ENCODE results near the gene PGLYRP4. TPM values are rescaled to one million over a fixed set of nuclear protein-coding genes. Genes with fewer than 3 reads are reported as not detected.

The PGLYRP4 gene
- total and polyA plus RNA-seq, 7 donors: not detected

DNA sequence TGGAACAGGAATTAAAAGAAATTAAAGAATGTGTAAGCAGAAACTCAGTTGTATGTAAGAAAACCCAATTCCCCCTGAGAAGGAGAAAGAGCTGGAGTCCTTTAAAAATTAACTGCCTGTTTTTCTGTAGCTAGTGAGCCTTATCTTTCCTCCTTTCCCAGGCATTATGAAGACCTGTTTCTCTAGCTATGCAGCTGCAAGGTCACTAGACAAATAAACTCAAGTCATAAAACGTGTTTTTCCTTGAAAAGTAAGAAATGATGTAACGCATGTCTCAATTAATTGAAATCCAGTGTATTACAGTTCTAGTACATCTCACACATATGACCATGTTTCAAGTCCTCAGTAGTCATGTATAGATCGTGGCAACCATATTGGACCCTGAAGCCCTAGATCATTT lies 21.5 kb upstream of the PGLYRP4 start:
- no peak for ATAC-seq
- no peak for DNase-seq
- 75 to 83% (median 75%) methylated on average over 3 of the region's 3 CpGs for WGBS, 3 donors
- H3K27ac ChIP-seq: no peak overlapping the region
- no peaks in the 10 kb centered on the region for H3K4me1 ChIP-seq
- TF ChIP-seq, protein P1, sequence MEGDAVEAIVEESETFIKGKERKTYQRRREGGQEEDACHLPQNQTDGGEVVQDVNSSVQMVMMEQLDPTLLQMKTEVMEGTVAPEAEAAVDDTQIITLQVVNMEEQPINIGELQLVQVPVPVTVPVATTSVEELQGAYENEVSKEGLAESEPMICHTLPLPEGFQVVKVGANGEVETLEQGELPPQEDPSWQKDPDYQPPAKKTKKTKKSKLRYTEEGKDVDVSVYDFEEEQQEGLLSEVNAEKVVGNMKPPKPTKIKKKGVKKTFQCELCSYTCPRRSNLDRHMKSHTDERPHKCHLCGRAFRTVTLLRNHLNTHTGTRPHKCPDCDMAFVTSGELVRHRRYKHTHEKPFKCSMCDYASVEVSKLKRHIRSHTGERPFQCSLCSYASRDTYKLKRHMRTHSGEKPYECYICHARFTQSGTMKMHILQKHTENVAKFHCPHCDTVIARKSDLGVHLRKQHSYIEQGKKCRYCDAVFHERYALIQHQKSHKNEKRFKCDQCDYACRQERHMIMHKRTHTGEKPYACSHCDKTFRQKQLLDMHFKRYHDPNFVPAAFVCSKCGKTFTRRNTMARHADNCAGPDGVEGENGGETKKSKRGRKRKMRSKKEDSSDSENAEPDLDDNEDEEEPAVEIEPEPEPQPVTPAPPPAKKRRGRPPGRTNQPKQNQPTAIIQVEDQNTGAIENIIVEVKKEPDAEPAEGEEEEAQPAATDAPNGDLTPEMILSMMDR (IDR thresholded peaks at IDR 0.05): no peak
- intact Hi-C loops (cut with DNase I): no loop called here
- no peaks in the 10 kb centered on the region for H3K36me3 ChIP-seq (ENCODE audit: insufficient read depth in 1 of 2, low read depth in 1 of 2)
- H3K27me3 ChIP-seq (ENCODE audit: insufficient read depth in 3 of 3, low read length in 2 of 3): no peaks in the 10 kb centered on the region
- no peaks in the 10 kb centered on the region for H3K9me3 ChIP-seq
- no peak overlapping the region for H3K4me3 ChIP-seq

- TF ChIP-seq, protein P1 (IDR thresholded peaks at IDR 0.05): no peak
- intact Hi-C loops (cut with DNase I): no loop called here
- DNase-seq (no peak), ATAC-seq (no peak)
- H3K9me3 ChIP-seq: no peaks in the 10 kb centered on the region
- no peaks in the 10 kb centered on the region for H3K4me1 ChIP-seq
- H3K36me3 ChIP-seq (ENCODE audit: insufficient read depth in 1 of 2, low read depth in 1 of 2): no peaks in the 10 kb centered on the region
- 66 to 70% (median 69%) methylated on average over 2 of the region's 2 CpGs for WGBS, 3 donors
- H3K4me3 ChIP-seq: no peak overlapping the region
- H3K27me3 ChIP-seq (ENCODE audit: insufficient read depth in 3 of 3, low read length in 2 of 3): no peaks in the 10 kb centered on the region
- no peak overlapping the region for H3K27ac ChIP-seq
These were observed 19.9 kb upstream of the PGLYRP4 start for GRCh38 chr1:153368495-153368894.

DNA sequence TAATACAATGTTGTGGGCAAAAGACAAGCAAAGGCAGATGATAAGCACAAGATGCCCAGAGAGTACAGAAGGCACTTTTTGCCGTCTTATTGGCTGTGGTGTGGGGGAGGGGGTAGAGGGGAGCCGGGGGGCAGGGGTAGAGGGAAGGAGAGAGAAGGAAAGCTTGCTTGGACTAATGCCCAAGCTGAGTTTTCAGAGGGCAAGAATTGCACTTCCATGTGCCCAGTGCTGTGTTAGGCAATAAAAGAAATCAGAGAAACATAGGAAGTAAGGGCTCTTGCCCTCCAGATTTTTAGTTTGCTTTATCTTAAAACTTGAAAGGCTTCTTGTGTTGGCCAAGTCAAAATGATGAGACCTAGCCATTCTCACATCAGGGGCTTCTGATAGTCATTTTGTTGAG lies 18.4 kb upstream of the PGLYRP4 start:
- intact Hi-C loops (cut with DNase I): no loop called here
- no peak overlapping the region for H3K4me3 ChIP-seq
- H3K9me3 ChIP-seq: no peaks in the 10 kb centered on the region
- TF ChIP-seq, protein P1 (IDR thresholded peaks at IDR 0.05): no peak
- H3K36me3 ChIP-seq (ENCODE audit: insufficient read depth in 1 of 2, low read depth in 1 of 2): no peaks in the 10 kb centered on the region
- no peaks in the 10 kb centered on the region for H3K27me3 ChIP-seq (ENCODE audit: insufficient read depth in 3 of 3, low read length in 2 of 3)
- ATAC-seq (no peak), DNase-seq (no peak)
- no peak overlapping the region for H3K27ac ChIP-seq
- WGBS, 3 donors: 41 to 64% (median 63%) methylated on average over 2 of the region's 2 CpGs
- no peaks in the 10 kb centered on the region for H3K4me1 ChIP-seq

GRCh38 chr1:153366261-153366660 lies 17.6 kb upstream of the PGLYRP4 start:
- TF ChIP-seq, protein P1 (IDR thresholded peaks at IDR 0.05): no peak
- Histone ChIP-seq H3K36me3 (ENCODE audit: insufficient read depth in 1 of 2, low read depth in 1 of 2) (no peaks in the 10 kb centered on the region), H3K27ac (no peak overlapping the region), H3K4me1 (no peaks in the 10 kb centered on the region), H3K27me3 (ENCODE audit: insufficient read depth in 3 of 3, low read length in 2 of 3) (no peaks in the 10 kb centered on the region), H3K4me3 (no peak overlapping the region), H3K9me3 (no peaks in the 10 kb centered on the region)
- ATAC-seq: no peak
- intact Hi-C loops (cut with DNase I): no loop called here
- 66 to 73% (median 69%) methylated on average over 6 of the region's 6 CpGs for whole genome bisulfite sequencing, 3 donors
- DNase-seq: no peak

DNA sequence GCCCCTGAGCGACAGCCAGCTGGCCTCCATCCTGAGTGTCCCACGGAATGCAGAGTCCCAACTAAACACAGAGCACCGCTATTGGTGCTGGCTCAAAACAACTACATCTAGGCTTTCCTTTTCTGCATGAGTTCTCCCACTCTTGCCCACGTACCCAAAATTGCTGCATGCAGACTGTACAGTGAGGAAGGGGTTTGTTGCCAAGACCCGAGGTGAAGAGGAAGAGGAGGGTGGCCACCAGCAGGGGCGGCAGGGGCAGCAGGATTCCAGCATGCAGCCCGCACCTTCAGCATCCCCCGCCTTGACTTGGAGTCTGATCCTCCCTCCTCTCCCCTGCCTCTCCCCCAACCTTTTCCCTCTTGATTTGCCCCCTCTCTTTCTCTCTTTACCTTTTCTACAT lies 17.1 kb upstream of the PGLYRP4 start:
- DNase-seq: no peak
- Histone ChIP-seq H3K4me3 (no peak overlapping the region), H3K36me3 (ENCODE audit: insufficient read depth in 1 of 2, low read depth in 1 of 2) (no peaks in the 10 kb centered on the region), H3K27me3 (ENCODE audit: insufficient read depth in 3 of 3, low read length in 2 of 3) (no peaks in the 10 kb centered on the region), H3K4me1 (no peaks in the 10 kb centered on the region), H3K27ac (no peak overlapping the region), H3K9me3 (no peaks in the 10 kb centered on the region)
- no peak for ATAC-seq
- WGBS, 3 donors: 51 to 57% (median 56%) methylated on average over 8 of the region's 8 CpGs
- TF ChIP-seq, protein P1 (IDR thresholded peaks at IDR 0.05): no peak
- intact Hi-C loops (cut with DNase I): no loop called here
